Coronary artery (tissue), 2 donors: Measurements from ENCODE around the gene CFAP61.

Source experiments
- DNase-seq: peaks from one replicate; pipeline ENCODE4 v3.0.0-alpha.2; 2017; ENCODE audit warnings: low spot score
- H3K27ac ChIP-seq, 2 donors: fragments of 200-600 bp; sonication (generic); one replicate each; pipeline ENCODE4 v1.5.1; 2016 to 2019
- H3K4me3 ChIP-seq: fragments of 200-600 bp; sonication (generic); 2 replicates; pipeline ENCODE4 v1.5.1; 2016; ENCODE audit warnings: mild to moderate bottlenecking, moderate library complexity
- CTCF ChIP-seq: fragments of 200-600 bp; sonication (generic); IDR thresholded peaks from one replicate; pipeline ENCODE4 v1.5.1; 2019; ENCODE audit warnings: antibody characterized with exemption

CFAP61 gene

GRCh38 chr20:20375862-20376261 lies 323.5 kb downstream of the CFAP61 start:
- H3K27ac ChIP-seq: no peak overlapping the region
- no peak for TF ChIP-seq CTCF
- no peak overlapping the region for H3K4me3 ChIP-seq
- no peak for DNase-seq

GRCh38 chr20:20386192-20386591 lies 333.9 kb downstream of the CFAP61 start:
- no peak for DNase-seq
- H3K27ac ChIP-seq: no peak overlapping the region
- H3K4me3 ChIP-seq: no peak overlapping the region
- TF ChIP-seq CTCF: no peak

GRCh38 chr20:20390393-20390792 lies 338.1 kb downstream of the CFAP61 start:
- DNase-seq: no peak
- no peak for TF ChIP-seq CTCF

GRCh38 chr20:20391115-20391514 lies 338.8 kb downstream of the CFAP61 start:
- TF ChIP-seq CTCF: no peak
- DNase-seq: no peak
- H3K4me3 ChIP-seq: no peak overlapping the region

More at GRCh38 chr20:20390393-20390792, 338.1 kb downstream of the CFAP61 start:
- no peak overlapping the region for H3K27ac ChIP-seq
- H3K4me3 ChIP-seq: no peak overlapping the region

GRCh38 chr20:20391766-20392165 lies 339.4 kb downstream of the CFAP61 start:
- TF ChIP-seq CTCF: no peak
- Histone ChIP-seq H3K27ac (no peak overlapping the region), H3K4me3 (no peak overlapping the region)
- DNase-seq: no peak

More at GRCh38 chr20:20391115-20391514, 338.8 kb downstream of the CFAP61 start:
- H3K27ac ChIP-seq: no peak overlapping the region

- no peak overlapping the region for H3K27ac ChIP-seq
Measured at GRCh38 chr20:20393207-20394120, 341.1 kb downstream of the CFAP61 start.

More at GRCh38 chr20:20393207-20394120, 341.1 kb downstream of the CFAP61 start:
- no peak for TF ChIP-seq CTCF
- no peak for DNase-seq
- H3K4me3 ChIP-seq: no peak overlapping the region
